Activated CD8-positive, alpha-beta memory T cell treated with anti-CD3 and anti-CD28 coated beads for 4 hours (primary cell): Measurements from ENCODE around the gene DDR2.

Experiments used
- DNase-seq, 2 donors: peaks; one replicate each; pipeline ENCODE4 v3.0.0-alpha.2; 2020; ENCODE audit warnings: low read depth in 2 of 2

Gene DDR2

DNA sequence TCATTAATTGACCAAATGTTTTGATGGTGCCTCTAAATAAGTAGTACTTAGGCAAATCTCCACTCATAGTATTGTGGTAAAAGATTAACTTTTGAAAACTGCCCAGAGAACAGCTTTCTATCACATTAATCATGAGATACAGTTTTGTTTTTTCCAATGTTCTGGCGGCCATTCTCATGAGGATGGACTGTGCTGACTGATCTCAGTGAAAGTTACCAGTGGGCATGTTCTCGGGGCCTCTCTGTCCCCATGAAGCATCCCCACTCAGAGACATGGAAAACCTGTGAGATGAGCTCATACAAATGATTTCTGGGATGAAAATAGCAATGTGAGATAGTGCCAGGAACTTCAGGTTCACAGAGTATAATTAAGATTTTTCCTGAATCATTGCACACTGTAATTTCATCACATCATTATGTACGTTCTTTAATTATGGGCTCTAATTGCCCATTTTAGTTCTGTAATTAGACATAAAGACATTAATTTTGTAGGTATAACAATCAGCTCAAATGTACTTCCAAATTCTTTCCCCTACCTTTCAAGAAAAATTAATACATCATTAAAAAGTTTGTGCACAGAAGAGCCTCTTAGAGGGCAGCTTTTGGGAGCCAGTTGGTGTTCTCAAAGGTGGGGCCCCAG, 40.5 kb downstream of the DDR2 start:
- no peak for DNase-seq

DNA sequence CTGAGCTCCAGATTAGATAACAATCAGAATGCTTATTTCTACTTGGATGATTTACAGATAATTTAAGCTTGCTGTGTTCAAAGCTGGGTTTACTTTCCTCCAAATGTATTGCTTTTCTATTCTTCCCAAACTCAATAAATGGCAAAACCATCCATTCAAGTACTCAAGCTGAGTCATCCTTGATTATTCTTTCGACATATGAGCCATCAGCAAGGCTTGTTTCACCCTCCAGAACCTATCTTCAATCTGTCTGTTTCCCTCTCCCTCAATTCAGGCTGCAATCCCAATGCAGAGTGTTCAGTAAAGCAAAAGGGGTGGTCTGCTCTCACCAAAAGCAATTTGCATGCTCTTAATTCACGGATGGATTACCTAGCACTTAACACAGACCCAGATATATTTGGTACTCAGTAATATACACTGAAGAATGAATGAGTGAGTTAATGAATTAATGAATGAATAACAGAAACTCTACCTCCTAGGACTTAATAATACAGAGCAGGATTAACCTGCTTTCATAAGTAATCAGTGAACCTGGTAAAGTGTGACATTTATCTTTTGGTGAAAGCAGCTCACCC, 41.9 kb downstream of the DDR2 start:
- DNase-seq, result no peak

DNA sequence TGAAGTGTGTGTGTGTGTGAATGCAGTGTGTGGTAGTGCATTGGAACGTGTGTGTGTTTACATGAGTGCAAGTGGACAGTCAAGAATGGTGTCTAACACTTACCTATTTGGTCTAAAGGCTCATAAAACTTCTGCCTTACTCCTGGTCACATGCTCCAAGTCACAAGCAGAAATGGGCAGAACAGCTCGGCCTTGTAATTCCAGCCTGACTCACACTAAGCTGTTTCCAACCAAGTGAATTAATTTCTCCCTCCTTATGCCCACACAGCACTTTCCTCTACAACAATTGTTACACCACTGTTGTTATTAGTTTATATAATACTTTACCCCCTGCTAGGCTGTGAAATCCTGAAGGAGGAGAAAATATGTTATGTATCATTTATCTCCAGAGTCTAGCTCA, 43.8 kb downstream of the DDR2 start:
- no peak for DNase-seq

DNA sequence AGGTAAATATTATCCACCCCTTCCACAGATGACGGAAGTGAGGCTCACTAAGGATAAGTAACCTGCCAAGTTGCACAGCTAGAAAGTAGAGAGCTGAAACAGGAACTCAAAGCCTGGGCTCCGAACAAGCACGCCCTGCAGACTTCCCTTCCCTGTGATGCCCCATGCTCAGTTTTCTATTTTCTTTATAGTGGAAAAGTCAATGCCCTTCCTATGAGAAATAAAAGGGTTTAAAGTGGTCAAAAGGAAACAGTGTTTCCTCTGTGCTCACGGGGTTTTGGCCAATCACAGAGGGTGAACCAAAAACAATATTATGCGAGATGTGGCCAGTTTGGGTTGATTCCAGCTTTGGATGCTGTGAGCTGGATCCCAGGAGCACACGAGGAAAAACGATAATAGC, 44.5 kb downstream of the DDR2 start:
- DNase-seq, result no peak

DNA sequence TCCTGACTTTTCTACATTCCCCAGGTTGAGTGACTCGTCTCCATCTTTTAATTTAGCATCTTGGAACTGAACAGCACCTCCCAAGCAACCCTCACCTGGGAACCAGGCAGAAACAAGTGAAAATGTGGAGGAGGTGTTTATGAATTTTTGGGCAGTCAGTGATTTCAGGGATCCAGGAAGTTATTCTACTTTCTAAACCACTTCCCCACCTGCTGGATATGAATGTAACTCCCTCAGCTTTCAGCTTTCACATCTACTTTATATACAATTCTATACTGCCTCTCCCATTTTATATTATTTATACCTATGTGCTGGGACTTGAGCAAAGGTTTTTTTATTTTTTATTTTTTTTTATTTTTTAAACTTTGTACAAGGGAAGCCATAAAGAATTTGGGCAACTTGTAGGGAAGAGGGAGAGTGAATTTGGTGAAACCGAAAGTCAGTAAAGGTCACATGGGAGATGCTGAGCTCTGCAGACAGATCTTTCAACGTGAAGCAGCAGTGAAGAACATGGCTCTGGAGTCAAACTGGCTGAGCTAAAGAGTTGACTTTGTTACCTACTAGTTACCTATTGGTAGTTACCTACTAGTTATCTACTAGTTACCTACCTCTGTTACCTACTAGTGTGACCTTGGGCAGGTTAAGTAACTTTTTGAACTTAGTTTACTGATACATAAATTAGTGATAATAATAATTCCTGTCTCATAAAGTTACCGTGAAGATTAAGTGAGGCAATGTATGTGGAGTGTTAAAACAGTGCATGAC, 45.5 kb downstream of the DDR2 start:
- no peak for DNase-seq

DNA sequence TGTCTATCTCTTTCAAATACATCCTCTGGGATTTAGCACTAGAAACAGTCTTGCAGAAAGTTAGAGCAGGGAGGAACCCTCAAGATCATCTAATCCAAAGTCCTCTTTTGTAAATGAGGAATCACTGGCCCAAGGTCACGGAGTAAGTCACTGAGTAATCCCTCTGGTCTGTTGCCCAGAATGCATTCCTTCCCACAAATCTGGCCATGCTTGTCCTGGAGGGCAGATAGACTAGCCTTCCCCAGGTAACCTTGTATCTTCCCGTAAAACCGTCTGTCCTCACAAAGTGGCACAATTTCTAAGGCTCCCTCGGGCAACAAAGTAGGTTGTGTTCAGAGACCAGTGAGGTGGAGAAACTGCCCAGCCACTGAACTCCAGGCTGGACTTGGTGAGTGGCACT, 46.2 kb downstream of the DDR2 start:
- no peak for DNase-seq

DNA sequence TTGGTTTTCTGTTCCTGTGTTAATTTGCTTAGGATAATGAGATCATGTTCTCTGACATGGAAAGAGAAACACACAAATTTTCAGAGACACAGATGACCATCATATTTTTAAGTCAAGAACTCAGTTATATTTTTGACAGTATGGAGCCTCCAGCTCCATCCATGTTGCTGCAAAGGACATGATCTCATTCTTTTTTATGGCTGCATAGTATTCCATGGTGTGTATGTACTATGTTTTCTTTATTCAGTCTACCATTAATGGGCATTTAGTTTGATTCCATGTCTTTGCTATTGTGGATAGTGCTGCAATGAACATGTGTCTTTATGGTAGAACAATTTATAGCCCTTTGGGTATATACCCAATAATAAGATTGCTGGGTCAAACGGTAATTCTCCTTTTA, 47.0 kb downstream of the DDR2 start:
- DNase-seq, result no peak

DNA sequence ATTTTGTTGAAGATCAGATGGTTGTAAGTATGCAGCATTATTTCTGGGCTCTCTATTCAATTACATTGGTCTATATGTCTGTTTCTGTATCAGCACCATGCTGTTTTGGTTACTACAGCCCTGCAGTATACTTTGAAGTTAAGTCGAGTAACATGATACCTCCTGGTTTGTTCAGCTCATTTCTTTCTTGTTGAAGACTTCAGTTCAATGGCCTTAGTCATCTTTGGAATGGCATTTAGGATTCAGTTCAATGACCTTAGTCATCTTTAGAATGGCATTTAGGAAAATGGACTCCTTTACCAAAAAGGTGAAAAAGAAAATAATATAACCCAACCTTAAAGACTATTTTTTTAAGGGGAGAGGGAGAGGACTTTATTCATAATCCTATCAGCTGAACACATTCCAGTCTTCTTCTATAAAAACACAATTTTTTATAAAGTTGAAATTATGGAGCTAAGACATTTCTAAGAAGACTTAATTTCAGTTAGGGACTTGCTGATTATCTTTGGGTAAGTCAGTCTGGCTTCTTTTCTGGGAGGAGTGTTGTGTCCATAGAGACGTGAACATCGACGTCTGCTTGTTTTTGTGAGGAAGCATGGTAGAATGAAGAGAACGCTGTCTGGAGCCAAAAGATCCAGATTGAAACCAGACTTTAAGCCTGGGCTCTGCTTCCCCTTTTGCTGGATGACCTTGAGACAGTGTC, 48.3 kb downstream of the DDR2 start:
- no peak for DNase-seq

DNA sequence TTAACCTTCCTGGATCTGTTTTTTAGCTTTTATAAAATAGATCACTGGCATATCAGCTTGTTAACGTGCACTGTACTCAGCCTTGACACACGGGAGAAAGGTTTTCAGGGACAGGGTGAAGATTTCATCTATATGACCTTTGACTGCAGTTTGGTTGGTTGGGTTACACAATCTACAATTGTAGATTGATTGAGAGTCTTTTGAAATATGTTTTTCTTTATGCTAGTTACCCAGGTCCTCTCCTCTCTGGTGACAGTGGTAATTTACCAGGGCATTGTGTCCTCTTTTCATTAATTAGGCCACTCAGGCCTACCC, 48.8 kb downstream of the DDR2 start:
- DNase-seq, result no peak

DNA sequence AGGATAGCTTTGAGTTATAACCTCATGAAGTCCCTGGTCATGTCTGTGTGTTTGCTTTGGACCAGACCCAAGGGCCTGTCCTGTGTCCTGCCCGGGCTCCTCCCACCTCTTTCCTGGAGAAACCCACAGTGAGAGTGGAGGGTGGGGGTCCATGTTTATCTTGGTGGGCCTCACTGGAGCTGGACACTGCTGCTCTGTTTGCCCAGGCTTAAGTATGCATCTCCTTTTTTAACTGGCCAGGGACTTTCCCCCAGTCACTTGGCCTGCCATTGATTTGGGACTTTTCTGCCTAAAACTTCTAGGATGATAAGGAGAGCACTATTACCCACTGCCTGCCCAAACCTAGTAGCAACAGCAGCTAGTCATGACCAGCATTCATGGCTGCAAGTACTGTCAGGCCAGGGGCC, 49.8 kb downstream of the DDR2 start:
- DNase-seq, result no peak

DNA sequence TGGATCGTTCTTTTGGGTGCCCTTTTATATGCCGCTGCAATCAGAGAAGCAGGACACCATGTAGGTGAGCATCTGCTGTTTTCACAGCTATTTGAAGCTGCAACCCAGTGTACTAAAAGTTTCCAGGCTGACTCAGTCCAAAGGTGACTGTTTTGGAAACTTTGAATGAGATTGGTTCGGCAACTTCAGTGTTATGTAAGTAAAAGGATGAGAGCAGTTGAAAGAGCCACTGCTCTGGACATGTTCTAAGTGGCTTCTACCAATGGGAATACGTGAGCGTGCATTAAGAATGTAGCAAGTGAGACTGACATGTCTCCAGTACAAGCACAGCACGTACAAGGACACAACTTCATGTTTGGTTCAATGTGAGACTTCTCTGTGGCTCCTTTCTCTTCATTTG, 55.6 kb downstream of the DDR2 start:
- no peak for DNase-seq

DNA sequence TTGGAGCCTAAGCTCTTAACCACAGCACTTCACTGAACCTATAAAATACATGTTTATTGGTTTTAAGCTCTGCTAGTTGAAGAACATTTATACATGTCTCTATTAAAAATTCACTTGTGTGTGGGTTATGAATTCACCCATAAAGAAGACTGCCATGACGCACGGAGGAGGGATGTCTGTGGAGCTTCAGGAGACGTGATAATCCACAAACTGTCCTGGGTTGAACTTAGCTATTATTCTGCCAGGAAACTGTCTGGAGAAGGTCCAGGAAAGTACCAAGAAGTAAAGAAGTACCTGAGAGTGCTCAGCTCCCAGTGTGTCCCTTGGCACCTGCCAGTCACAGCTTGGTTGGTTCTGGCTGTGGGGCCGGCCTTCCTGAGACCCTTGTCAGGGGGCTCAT, 56.3 kb downstream of the DDR2 start:
- no peak for DNase-seq

DNA sequence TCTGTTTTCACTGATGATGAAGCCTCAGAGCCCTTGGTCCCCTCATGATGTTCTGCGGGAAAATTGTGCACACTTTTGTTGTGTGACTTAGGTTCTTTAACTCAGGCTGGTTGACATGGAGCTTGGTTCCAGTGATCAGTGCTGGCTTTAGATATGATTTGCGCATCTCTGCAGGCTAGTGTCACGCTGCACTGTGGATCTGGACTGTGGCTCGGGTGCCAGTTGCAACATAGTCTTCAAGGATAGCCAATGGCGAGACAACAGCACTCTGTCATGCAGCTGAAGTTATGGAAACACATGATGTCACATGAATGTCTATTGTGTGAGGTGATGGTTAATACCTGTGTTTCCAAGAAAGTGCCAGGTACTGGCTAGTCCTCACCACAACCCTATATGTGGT, 56.7 kb downstream of the DDR2 start:
- no peak for DNase-seq

DNA sequence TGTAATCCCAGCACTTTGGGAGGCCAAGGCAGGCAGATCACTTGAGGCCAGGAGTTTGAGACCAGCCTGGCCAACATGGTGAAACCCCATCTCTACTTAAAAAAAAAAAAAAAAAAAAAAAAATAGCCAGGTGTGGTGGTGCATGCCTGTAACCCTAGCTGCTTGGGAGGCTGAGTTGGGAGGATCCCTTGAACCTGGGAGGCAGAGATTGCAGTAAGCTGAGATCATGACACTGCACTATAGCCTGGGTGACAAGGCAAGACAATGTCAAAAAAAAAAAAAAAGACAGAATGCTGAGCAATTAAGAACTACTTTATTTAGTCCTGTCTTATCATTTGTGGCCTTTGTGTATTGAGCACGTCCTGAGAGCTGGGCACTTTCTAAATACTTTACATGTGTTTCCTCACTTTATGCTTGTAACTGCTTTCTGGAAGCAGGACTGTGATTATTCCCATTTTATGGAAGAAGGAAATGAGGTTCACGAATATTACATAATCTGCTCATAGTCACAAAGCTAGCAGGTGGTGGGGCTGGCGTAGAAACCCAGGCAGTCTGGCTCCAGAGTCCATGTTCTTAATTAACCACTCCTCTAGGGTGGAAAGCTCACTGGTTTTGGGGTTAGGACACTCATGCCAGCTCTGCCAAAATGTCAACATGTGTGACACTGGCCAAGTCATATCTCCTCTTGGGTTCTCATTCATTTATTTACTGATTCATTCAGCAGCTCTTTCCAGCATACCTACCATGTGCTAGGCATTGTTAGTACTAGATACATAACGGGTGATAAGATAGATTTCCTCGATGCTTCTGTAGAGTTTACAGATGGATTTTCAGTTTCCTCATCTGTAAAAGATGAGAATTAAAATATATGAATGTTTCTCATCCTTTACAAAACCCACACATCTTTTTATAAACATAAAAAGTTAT, 57.7 kb downstream of the DDR2 start:
- no peak for DNase-seq

DNA sequence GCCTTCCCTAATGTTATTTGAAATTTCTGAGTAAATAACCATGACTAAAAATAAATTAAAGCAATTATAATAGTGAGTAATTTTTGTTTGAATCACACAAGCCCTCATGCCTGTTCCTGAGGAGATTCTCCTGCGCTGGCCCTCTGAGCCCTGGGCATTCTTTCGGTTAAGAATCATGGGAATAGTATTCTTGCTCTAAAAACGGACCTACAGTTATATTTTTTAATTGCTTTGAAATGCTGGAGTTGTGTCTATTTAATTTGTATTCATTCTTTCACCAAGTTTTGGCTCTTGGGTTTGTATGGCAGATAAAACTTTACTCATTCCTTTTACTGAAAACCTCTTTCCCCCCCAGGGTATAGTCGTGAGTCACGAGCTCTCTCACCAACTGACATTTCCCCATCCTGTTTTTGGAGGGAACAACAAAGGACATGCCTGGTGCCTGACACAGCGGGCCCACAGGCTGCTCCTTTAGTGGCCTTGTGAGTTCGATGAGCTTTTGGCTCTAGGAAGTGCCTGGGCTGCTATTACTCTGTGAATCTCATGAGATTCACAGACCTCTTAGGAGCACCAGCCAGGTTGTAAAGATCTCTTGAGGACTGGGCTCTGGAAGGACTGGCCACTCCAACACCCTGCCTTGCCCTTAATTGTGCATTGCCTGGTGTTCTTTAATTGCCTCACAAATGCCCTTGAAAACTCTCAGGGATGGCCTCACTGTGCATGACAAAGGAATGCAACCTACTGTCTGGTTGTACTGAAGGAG, 58.6 kb downstream of the DDR2 start:
- no peak for DNase-seq

DNA sequence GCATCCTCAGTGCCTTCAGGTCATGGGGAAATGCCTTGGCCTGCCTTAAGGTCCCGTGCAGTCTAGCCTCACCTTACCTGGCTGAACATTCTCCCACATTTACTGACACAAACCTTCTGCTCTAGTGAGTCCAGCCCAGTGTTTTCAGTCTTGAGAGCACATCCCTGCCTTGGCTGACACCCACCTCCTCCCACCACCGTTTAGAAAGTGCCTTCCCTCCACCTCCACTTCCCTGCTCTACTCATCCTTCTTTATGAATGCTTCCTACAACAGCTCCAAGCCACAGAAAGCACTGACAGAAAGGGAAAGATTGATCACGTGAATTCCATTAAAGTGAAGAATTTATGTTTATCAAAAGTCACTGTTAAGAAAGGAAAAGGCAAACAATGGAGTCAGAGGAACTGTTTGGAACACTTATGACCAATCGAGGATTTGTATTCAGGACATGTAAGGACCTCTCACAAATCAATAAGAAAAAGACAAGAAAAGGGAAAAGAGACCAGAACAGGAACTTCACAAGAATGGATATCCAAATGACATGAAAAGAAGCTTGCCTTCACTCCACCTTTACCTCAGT, 59.8 kb downstream of the DDR2 start:
- DNase-seq, result no peak

DNA sequence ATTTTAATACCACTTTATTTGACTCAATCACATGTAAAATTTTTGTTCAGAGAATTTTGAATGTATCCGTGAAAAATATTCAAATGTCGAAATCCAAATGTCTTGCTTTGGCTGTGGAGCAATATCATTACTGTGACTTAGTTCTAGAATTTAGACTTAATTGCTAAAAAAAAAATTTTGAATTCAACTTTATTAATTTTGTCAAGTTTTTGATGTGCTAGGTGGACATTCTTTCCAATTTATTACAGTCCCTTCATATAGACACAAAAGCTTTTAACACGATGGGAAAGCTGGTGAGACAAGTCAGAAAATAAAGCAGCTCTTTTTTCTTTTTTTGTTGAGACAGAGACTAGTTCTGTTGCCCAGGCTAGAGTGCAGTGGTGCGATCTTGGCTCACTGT, 62.6 kb downstream of the DDR2 start:
- DNase-seq, result no peak

DNA sequence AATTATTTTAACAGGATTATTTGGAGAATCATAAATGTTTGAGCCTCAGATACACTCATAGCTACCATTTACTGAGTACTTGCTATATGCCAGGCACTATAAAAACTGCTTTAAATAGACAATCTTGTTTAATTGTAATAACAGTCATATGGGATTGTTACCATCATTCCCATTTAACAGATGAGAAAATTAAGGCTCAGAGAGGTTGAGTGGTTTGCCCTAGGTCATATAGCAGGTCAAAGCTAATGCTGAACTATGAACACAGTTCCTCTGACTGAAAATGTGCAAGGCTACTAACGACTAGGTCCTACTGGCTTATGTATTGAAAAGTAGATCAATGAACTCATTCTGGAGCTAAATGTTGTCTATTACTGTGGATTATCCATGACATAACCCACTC, 63.4 kb downstream of the DDR2 start:
- no peak for DNase-seq

DNA sequence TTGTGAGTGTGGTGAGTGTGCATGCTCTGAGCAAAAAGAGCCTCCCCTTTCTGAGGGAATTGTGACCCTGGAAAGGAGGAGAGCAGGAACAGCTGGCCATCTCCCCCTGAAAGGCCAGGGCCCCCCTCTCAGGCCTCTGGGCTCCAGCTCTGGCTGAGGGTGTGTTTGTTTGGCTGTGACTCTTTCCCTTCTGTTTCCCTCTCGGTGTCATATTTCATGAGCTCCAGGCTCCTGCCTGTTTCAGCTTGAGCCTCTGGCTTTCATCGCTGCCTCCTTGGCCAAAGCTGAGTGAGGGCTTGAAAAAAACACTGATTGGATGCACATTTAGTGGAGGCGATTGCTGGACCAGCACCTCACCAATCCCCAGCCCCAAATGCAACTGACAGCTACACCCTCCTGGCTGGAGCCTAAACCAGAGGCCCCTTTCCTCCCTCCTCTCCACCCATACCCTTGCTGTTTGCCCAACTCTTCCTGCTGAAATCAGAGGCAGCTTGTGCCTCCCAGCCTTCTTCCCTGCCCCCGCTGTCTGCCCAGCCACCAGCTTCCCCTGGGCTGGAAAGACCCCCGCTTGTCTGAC, 64.1 kb downstream of the DDR2 start:
- no peak for DNase-seq

DNA sequence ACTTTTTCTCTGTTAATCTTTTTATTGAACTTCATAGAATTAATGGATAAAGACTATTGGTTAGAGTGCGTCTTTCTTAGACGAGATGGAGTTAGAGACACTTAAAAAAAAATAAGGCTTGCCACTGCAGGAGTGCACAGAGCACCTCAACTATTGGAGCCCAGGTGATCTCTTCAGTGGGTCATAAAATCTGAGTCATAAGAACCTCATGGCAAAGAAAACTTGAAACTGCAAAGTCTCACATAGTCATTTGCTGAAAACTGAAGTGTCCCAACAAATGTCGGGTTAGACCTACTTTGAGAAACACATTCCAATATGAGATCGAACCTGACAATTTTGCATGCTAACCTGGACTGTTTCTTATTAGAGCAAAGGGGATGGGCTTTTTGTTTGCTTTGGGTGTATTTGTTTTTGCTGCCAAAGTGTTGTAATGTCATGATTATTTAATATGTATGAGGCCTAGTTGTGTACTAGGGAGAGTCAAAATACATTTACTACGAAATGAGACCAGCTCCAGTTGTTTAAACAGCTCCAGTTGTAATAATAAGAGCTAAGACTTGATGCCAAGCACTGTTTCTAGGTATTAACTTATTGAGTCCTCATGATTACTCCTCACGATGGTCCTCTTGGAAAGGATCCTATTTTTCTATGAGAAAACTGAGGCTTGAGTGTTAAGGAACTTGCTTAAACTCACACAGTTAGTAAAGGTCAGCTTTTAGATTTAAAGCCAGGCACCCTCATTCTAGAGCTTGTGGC, 65.1 kb downstream of the DDR2 start:
- no peak for DNase-seq
